Retinal pigment epithelial cell (primary cell): Measurements from ENCODE around the gene PROKR1.

ENCODE experiments used
- DNase-seq: peaks from one replicate; pipeline ENCODE4 v3.0.0-alpha.2; 2010; ENCODE audit warnings: low read depth
- H3K4me3 ChIP-seq: 2 replicates; pipeline ENCODE4 v1.5.1; 2011; ENCODE audit warnings: mild to moderate bottlenecking, low read length, control low read depth, moderate library complexity
- CTCF ChIP-seq: conservative IDR thresholded peaks from 2 replicates; pipeline ENCODE4 v1.5.1; 2011; ENCODE audit warnings: low read depth, low read length, control low read depth, inconsistent platforms

The PROKR1 gene

GRCh38 chr2:68658266-68658665 is 14.9 kb downstream of the PROKR1 start:
- H3K4me3 ChIP-seq, result no peak overlapping the region
- TF ChIP-seq CTCF, result no peak
- DNase-seq, result no peak

GRCh38 chr2:68659081-68659480 is 15.7 kb downstream of the PROKR1 start:
- DNase-seq, result no peak
- TF ChIP-seq CTCF, result no peak

GRCh38 chr2:68660658-68661057 is 17.3 kb downstream of the PROKR1 start:
- DNase-seq, result no peak
- H3K4me3 ChIP-seq, result no peak overlapping the region
- TF ChIP-seq CTCF, result no peak

More at GRCh38 chr2:68659081-68659480, 15.7 kb downstream of the PROKR1 start:
- no peak overlapping the region for H3K4me3 ChIP-seq

- DNase-seq, result no peak
- TF ChIP-seq CTCF, result no peak
- H3K4me3 ChIP-seq, result no peak overlapping the region
These were observed 19.1 kb downstream of the PROKR1 start for GRCh38 chr2:68662466-68662865.

GRCh38 chr2:68663371-68664156 is 20.2 kb downstream of the PROKR1 start:
- TF ChIP-seq CTCF, result no peak
- DNase-seq, result no peak

GRCh38 chr2:68667371-68667770 is 24.0 kb downstream of the PROKR1 start:
- DNase-seq, result no peak
- no peak for TF ChIP-seq CTCF
- H3K4me3 ChIP-seq, result no peak overlapping the region

More at GRCh38 chr2:68663371-68664156, 20.2 kb downstream of the PROKR1 start:
- H3K4me3 ChIP-seq, result no peak overlapping the region

GRCh38 chr2:68669651-68670050 is 26.3 kb downstream of the PROKR1 start:
- DNase-seq, result no peak
- no peak overlapping the region for H3K4me3 ChIP-seq
- no peak for TF ChIP-seq CTCF
